Karpas-422 (cell line): ENCODE measurements around the gene PCDHB4. TPM values are rescaled to one million over a fixed set of nuclear protein-coding genes. Genes with fewer than 3 reads are reported as not detected.
"Not testable (repeated sequence)": the region's sequence is repeated elsewhere in the genome, so short reads cannot be mapped to it uniquely, and the experiment has no call there.

ENCODE experiments used
- DNase-seq: peaks from one replicate; pipeline ENCODE4 v3.0.0-alpha.2; 2015
- H2AFZ ChIP-seq: fragments of 200-600 bp; sonication (generic); 2 replicates; pipeline ENCODE4 v1.6.1; 2014; ENCODE audit warnings: antibody characterized with exemption, low read length, mixed read lengths
- H3K27ac ChIP-seq: fragments of 200-600 bp; sonication (generic); 2 replicates; pipeline ENCODE4 v1.5.1; 2014; ENCODE audit warnings: mild to moderate bottlenecking, low read length, moderate library complexity
- H3K27me3 ChIP-seq: fragments of 200-600 bp; sonication (generic); 2 replicates; pipeline ENCODE4 v1.6.1; 2014; ENCODE audit warnings: low read length, mixed read lengths
- H3K36me3 ChIP-seq: fragments of 200-600 bp; sonication (generic); 2 replicates; pipeline ENCODE4 v1.6.1; 2014; ENCODE audit warnings: low read length, mixed read lengths; ENCODE audit not compliant: insufficient read depth
- H3K4me1 ChIP-seq: fragments of 200-600 bp; sonication (generic); 2 replicates; pipeline ENCODE4 v1.6.1; 2014; ENCODE audit warnings: mild to moderate bottlenecking, low read length, mixed read lengths
- H3K4me2 ChIP-seq: fragments of 200-600 bp; sonication (generic); 2 replicates; pipeline ENCODE4 v1.6.1; 2014; ENCODE audit warnings: low read length, low read depth, mild to moderate bottlenecking; ENCODE audit not compliant: poor library complexity, severe bottlenecking
- H3K4me3 ChIP-seq: fragments of 200-600 bp; sonication (generic); 2 replicates; pipeline ENCODE4 v1.5.1; 2014; ENCODE audit warnings: mild to moderate bottlenecking, antibody characterized with exemption, low read length, mixed read lengths
- H3K79me2 ChIP-seq: fragments of 200-600 bp; sonication (generic); 2 replicates; pipeline ENCODE4 v1.6.1; 2014; ENCODE audit warnings: mild to moderate bottlenecking, low read length, mixed read lengths
- H3K9ac ChIP-seq: fragments of 200-600 bp; sonication (generic); 2 replicates; pipeline ENCODE4 v1.6.0; 2014; ENCODE audit warnings: low read length
- H3K9me2 ChIP-seq: fragments of 200-600 bp; sonication (generic), shearing (Covaris generic); replicated peaks from 2 replicates; pipeline ENCODE4 v1.6.0; 2014; ENCODE audit warnings: mild to moderate bottlenecking, low read length, moderate library complexity; ENCODE audit not compliant: insufficient read depth
- H3K9me3 ChIP-seq: fragments of 300-700, 200-600 bp; sonication (generic); 2 replicates; pipeline ENCODE4 v1.6.1; 2014; ENCODE audit warnings: low read length, mixed read lengths
- H4K20me1 ChIP-seq: fragments of 200-600 bp; sonication (generic); 2 replicates; pipeline ENCODE4 v1.6.1; 2014; ENCODE audit warnings: mild to moderate bottlenecking, antibody characterized with exemption, low read length, low read depth; ENCODE audit not compliant: insufficient read depth
- total RNA-seq: library from RNA; depleted of rRNA; stranded (reverse); fragments of >200 nt; shearing (Covaris generic); gene quantifications from 2 replicates; pipeline ENCODE4 v1.2.3, GENCODE V29; 2014; ENCODE audit warnings: low replicate concordance

PCDHB4 gene
- total RNA-seq, 1 experiment from 2014 or later: not detected

DNA sequence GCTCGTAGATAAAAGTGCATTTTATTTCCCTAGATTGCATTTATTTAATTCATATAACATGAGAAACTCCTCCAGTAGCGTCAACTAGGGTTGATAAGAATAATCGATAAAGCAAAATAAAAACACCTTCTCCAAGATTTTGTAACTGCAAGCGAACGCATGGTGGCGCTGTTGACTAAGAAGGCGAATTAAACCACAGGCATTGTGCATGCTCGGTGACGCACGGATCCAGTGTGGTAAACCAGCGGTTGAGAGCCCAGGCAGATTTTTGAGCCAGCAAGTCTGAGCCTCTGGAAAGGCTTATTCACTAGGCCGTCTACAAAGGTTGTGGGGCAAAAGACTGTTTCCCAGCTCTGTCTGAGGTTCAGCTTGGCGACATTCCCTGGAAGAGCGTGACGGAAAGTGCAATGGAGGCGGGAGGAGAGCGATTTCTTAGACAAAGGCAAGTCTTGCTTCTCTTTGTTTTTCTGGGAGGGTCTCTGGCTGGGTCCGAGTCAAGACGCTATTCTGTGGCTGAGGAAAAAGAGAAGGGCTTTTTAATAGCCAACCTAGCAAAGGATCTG, 21.3 kb upstream of the PCDHB4 start, which contains the start of gene PCDHB3:
TSS of gene PCDHB3 (plus strand) at position 231 of the 563 bp plus-strand sequence. CDS start at position 408, 177 bp downstream.
- H3K9ac ChIP-seq: no peak within 1 kb of the TSS
- H3K4me3 ChIP-seq: no peak within 1 kb of the TSS
- peak; percentile 80 for DNase-seq

DNA sequence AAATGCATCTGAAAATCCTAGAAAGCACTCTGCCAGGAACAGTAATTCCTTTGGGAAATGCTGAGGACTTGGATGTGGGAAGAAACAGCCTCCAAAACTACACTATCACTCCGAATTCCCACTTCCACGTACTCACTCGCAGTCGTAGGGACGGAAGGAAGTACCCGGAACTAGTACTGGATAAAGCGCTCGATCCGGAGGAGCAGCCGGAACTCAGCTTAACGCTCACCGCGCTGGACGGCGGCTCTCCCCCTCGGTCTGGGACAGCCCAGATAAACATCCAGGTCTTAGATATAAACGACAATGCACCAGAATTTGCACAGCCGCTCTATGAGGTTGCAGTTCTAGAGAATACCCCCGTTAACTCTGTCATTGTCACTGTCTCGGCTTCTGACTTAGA, 20.6 kb upstream of the PCDHB4 start:
- no peaks in the 10 kb centered on the region for H3K9me2 ChIP-seq
- H2AFZ ChIP-seq: no peak overlapping the region
- H3K9me3 ChIP-seq: no peaks in the 10 kb centered on the region
- no peaks in the 10 kb centered on the region for H3K36me3 ChIP-seq
- H3K4me2 ChIP-seq: no peak overlapping the region
- no peak for DNase-seq
- H4K20me1 ChIP-seq: no peaks in the 10 kb centered on the region
- no peaks in the 10 kb centered on the region for H3K4me1 ChIP-seq
- no peak overlapping the region for H3K9ac ChIP-seq
- no peaks in the 10 kb centered on the region for H3K27me3 ChIP-seq
- H3K4me3 ChIP-seq: no peak overlapping the region
- no peaks in the 10 kb centered on the region for H3K79me2 ChIP-seq
- no peak overlapping the region for H3K27ac ChIP-seq

More for the DNA sequence above, 21.3 kb upstream of the PCDHB4 start, which contains the start of gene PCDHB3:
- no peaks in the 10 kb centered on the region for H4K20me1 ChIP-seq
- no peak within 1 kb of the TSS for H3K27ac ChIP-seq
- H3K4me1 ChIP-seq: no peaks in the 10 kb centered on the region
- no peaks in the 10 kb centered on the region for H3K9me2 ChIP-seq
- H3K9me3 ChIP-seq: no peaks in the 10 kb centered on the region
- no peaks in the 10 kb centered on the region for H3K79me2 ChIP-seq
- no peak within 1 kb of the TSS for H2AFZ ChIP-seq
- H3K4me2 ChIP-seq: no peak within 1 kb of the TSS
- H3K36me3 ChIP-seq: no peaks in the 10 kb centered on the region
- H3K27me3 ChIP-seq: no peaks in the 10 kb centered on the region

DNA sequence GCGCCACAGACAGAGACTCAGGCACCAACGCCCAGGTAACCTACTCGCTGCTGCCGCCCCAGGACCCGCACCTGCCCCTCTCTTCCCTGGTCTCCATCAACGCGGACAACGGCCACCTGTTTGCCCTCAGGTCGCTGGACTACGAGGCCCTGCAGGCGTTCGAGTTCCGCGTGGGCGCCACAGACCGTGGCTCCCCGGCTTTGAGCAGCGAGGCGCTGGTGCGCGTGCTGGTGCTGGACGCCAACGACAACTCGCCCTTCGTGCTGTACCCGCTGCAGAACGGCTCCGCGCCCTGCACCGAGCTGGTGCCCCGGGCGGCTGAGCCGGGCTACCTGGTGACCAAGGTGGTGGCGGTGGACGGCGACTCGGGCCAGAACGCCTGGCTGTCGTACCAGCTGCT, 19.5 kb upstream of the PCDHB4 start:
- H3K4me1 ChIP-seq, H3K27ac ChIP-seq, H3K36me3 ChIP-seq, H3K4me2 ChIP-seq, DNase-seq, H3K9ac ChIP-seq, H3K9me3 ChIP-seq, H3K4me3 ChIP-seq, H4K20me1 ChIP-seq, H3K27me3 ChIP-seq, H2AFZ ChIP-seq, H3K9me2 ChIP-seq, H3K79me2 ChIP-seq: not testable (repeated sequence)

DNA sequence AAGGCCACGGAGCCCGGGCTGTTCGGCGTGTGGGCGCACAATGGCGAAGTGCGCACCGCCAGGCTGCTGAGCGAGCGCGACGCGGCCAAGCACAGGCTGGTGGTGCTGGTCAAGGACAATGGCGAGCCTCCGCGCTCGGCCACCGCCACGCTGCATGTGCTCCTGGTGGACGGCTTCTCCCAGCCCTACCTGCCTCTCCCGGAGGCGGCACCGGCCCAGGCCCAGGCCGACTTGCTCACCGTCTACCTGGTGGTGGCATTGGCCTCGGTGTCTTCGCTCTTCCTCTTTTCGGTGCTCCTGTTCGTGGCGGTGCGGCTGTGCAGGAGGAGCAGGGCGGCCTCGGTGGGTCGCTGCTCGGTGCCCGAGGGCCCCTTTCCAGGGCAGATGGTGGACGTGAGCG, 19.1 kb upstream of the PCDHB4 start:
- not testable (repeated sequence) for H3K9me3 ChIP-seq, H4K20me1 ChIP-seq, H3K27me3 ChIP-seq, DNase-seq, H3K4me3 ChIP-seq, H3K36me3 ChIP-seq, H3K9me2 ChIP-seq, H3K4me1 ChIP-seq, H2AFZ ChIP-seq, H3K9ac ChIP-seq, H3K79me2 ChIP-seq, H3K27ac ChIP-seq, H3K4me2 ChIP-seq

DNA sequence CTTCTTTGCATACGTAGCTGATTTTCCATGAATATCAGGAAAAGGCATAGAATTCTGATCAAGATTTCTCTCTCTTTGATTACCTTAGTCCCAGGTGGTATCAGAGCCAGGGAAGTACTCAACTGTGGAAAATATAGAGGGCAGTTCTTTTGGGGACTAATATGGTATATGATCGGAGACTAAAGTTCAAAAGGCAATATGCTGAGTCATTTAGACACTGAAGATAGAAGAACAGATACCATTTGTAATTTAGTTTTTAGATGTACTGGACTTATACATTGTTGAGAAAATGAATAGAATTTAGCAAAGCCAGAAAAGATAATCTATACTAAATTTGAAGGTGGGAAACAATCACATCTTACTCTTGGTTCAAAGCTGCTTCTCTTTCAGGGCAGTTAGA, 16.3 kb upstream of the PCDHB4 start:
- H3K4me1 ChIP-seq: no peaks in the 10 kb centered on the region
- no peak overlapping the region for H3K27ac ChIP-seq
- no peaks in the 10 kb centered on the region for H3K9me2 ChIP-seq
- H3K27me3 ChIP-seq: no peaks in the 10 kb centered on the region
- DNase-seq: no peak
- H2AFZ ChIP-seq: no peak overlapping the region
- no peak overlapping the region for H3K4me2 ChIP-seq
- H3K9me3 ChIP-seq: no peaks in the 10 kb centered on the region
- H3K4me3 ChIP-seq: no peak overlapping the region
- no peaks in the 10 kb centered on the region for H3K79me2 ChIP-seq
- no peaks in the 10 kb centered on the region for H3K36me3 ChIP-seq
- no peaks in the 10 kb centered on the region for H4K20me1 ChIP-seq
- no peak overlapping the region for H3K9ac ChIP-seq

DNA sequence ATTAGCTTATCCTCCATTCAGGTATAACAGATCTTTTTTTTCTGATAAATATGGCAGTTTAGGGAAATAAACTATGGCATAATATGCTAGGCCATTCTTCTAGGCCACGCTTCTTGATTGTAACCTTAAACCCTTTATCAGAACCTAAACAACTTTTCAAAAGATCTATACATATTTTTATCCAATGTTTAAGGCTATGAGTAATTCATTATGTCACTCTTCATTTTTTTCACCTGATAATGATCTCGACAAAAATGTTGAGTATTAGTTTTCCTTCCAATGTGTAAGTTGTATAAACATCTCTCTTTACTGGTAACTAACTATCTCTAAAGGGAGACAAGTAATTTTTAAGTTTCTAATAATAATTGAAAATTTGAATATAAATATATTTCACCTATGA, 2.4 kb upstream of the PCDHB4 start:
- DNase-seq: no peak
- Histone ChIP-seq H3K36me3 (no peaks in the 10 kb centered on the region), H3K4me1 (no peaks in the 10 kb centered on the region), H2AFZ (no peak overlapping the region), H4K20me1 (no peaks in the 10 kb centered on the region), H3K9me2 (no peaks in the 10 kb centered on the region; the same call in 1 of the 2 replicates), H3K27ac (no peak overlapping the region), H3K4me2 (no peak overlapping the region), H3K27me3 (no peaks in the 10 kb centered on the region), H3K4me3 (no peak overlapping the region), H3K79me2 (no peaks in the 10 kb centered on the region), H3K9ac (no peak overlapping the region), H3K9me3 (no peaks in the 10 kb centered on the region; the same call in 1 of the 2 replicates)

DNA sequence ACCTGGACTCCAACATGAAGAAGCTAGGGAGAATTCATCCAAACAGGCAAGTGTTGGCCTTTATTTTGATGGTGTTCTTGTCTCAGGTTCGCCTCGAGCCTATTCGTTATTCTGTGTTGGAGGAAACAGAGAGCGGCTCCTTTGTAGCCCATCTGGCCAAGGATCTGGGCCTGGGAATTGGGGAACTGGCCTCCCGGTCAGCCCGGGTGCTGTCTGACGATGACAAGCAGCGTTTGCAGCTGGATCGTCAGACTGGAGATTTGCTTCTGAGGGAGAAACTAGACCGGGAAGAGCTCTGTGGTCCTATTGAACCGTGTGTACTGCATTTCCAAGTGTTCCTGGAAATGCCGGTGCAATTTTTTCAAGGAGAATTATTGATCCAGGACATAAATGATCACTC, 367 bp downstream of the PCDHB4 start:
- H2AFZ ChIP-seq: no peak overlapping the region
- no peaks in the 10 kb centered on the region for H4K20me1 ChIP-seq
- H3K79me2 ChIP-seq: no peaks in the 10 kb centered on the region
- no peak overlapping the region for H3K9ac ChIP-seq
- no peaks in the 10 kb centered on the region; the same call in 1 of the 2 replicates for H3K9me3 ChIP-seq
- DNase-seq: no peak
- H3K9me2 ChIP-seq: no peaks in the 10 kb centered on the region
- H3K4me1 ChIP-seq: no peaks in the 10 kb centered on the region
- no peaks in the 10 kb centered on the region for H3K27me3 ChIP-seq
- H3K4me2 ChIP-seq: no peak overlapping the region
- H3K4me3 ChIP-seq: no peak overlapping the region
- H3K27ac ChIP-seq: no peak overlapping the region
- H3K36me3 ChIP-seq: no peaks in the 10 kb centered on the region

DNA sequence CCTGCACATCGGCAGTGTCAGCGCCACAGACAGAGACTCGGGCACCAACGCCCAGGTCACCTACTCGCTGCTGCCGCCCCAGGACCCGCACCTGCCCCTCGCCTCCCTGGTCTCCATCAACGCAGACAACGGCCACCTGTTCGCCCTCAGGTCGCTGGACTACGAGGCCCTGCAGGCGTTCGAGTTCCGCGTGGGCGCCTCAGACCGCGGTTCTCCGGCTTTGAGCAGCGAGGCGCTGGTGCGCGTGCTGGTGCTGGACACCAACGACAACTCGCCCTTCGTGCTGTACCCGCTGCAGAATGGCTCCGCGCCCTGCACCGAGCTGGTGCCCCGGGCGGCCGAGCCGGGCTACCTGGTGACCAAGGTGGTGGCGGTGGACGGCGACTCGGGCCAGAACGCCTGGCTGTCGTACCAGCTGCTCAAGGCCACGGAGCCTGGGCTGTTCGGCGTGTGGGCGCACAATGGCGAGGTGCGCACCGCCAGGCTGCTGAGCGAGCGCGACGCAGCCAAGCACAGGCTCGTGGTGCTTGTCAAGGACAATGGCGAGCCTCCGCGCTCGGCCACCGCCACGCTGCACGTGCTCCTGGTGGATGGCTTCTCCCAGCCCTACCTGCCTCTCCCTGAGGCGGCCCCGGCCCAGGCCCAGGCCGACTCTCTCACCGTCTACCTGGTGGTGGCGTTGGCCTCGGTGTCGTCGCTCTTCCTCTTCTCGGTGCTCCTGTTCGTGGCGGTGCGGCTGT, 1.9 kb downstream of the PCDHB4 start:
- not testable (repeated sequence) for H3K4me2 ChIP-seq, H3K79me2 ChIP-seq, H3K36me3 ChIP-seq, H3K27me3 ChIP-seq, H4K20me1 ChIP-seq, H3K9me2 ChIP-seq, H3K9me3 ChIP-seq, H2AFZ ChIP-seq, H3K4me3 ChIP-seq, DNase-seq, H3K9ac ChIP-seq, H3K4me1 ChIP-seq, H3K27ac ChIP-seq
